ENCODE results near the gene CAPN12. TPM values are rescaled to one million over a fixed set of nuclear protein-coding genes. Genes with fewer than 3 reads are reported as not detected.

Gene CAPN12
- total RNA-seq, 1 donor from 2014 or later, result 1.3 TPM

GRCh38 chr19:38710928-38711725 lies 33.1 kb downstream of the CAPN12 start:
- Histone ChIP-seq H3K4me3 (ENCODE audit: low read depth, low read length) (no peak overlapping the region), H3K27me3 (ENCODE audit: control insufficient read depth, insufficient read depth, low read length) (no peaks in the 10 kb centered on the region), H3K36me3 (ENCODE audit: control insufficient read depth, insufficient read depth, low read length) (peaks cover 25% of the 10 kb centered on the region)
- no peak for DNase-seq (ENCODE audit: low read depth)
- TF ChIP-seq CTCF (IDR thresholded peaks at IDR 0.05; ENCODE audit: insufficient read depth, low read length, poor library complexity, severe bottlenecking), result no peak

DNA sequence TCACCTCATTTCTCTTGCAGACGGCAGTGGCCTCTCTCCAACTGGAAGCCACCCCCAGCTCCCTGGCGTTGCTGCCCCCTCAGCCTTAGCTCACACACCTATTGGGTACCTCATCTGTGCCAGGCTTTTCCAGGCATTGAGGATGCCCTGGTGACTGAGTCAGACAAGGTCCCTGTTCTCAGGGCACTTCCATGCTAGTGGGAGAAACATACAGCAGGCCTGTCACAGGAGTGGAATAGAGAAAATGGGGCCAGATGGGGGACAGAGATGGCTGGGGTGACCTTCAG lies 33.9 kb downstream of the CAPN12 start:
- peaks cover 27% of the 10 kb centered on the region for H3K36me3 ChIP-seq (ENCODE audit: control insufficient read depth, insufficient read depth, low read length)
- H3K4me3 ChIP-seq (ENCODE audit: low read depth, low read length), result no peak overlapping the region
- no peak for TF ChIP-seq CTCF (IDR thresholded peaks at IDR 0.05; ENCODE audit: insufficient read depth, low read length, poor library complexity, severe bottlenecking)
- DNase-seq (ENCODE audit: low read depth), result no peak
- no peaks in the 10 kb centered on the region for H3K27me3 ChIP-seq (ENCODE audit: control insufficient read depth, insufficient read depth, low read length)

- no peak for TF ChIP-seq CTCF (IDR thresholded peaks at IDR 0.05; ENCODE audit: insufficient read depth, low read length, poor library complexity, severe bottlenecking)
- peaks cover 31% of the 10 kb centered on the region for H3K36me3 ChIP-seq (ENCODE audit: control insufficient read depth, insufficient read depth, low read length)
- DNase-seq (ENCODE audit: low read depth), result no peak
- no peak overlapping the region for H3K4me3 ChIP-seq (ENCODE audit: low read depth, low read length)
- no peaks in the 10 kb centered on the region for H3K27me3 ChIP-seq (ENCODE audit: control insufficient read depth, insufficient read depth, low read length)
Observed at GRCh38 chr19:38709671-38710415, 34.4 kb downstream of the CAPN12 start.

- no peak for DNase-seq (ENCODE audit: low read depth)
- peaks cover 33% of the 10 kb centered on the region for H3K36me3 ChIP-seq (ENCODE audit: control insufficient read depth, insufficient read depth, low read length)
- TF ChIP-seq CTCF (IDR thresholded peaks at IDR 0.05; ENCODE audit: insufficient read depth, low read length, poor library complexity, severe bottlenecking), result no peak
- no peaks in the 10 kb centered on the region for H3K27me3 ChIP-seq (ENCODE audit: control insufficient read depth, insufficient read depth, low read length)
- H3K4me3 ChIP-seq (ENCODE audit: low read depth, low read length), result no peak overlapping the region
Observed at GRCh38 chr19:38709119-38709518, 35.2 kb downstream of the CAPN12 start.

- H3K4me3 ChIP-seq (ENCODE audit: low read depth, low read length), result no peak overlapping the region
- H3K27me3 ChIP-seq (ENCODE audit: control insufficient read depth, insufficient read depth, low read length), result no peaks in the 10 kb centered on the region
- TF ChIP-seq CTCF (IDR thresholded peaks at IDR 0.05; ENCODE audit: insufficient read depth, low read length, poor library complexity, severe bottlenecking), result no peak
- no peak for DNase-seq (ENCODE audit: low read depth)
- peaks cover 38% of the 10 kb centered on the region for H3K36me3 ChIP-seq (ENCODE audit: control insufficient read depth, insufficient read depth, low read length)
Observed at GRCh38 chr19:38708413-38709024, 35.8 kb downstream of the CAPN12 start.
